WTC11 (cell line): ENCODE results near the gene WNK3. TPM values are rescaled to one million over a fixed set of nuclear protein-coding genes. Genes with fewer than 3 reads are reported as not detected.

Experiments
- ATAC-seq: fragments of 200-7000 bp; cut with Tn5 transposase; 2 replicates; pipeline ENCODE4 v1.10.0; 2021; ENCODE audit warnings: mild to moderate bottlenecking, moderate library complexity
- CTCF ChIA-PET: fragments of 300-600 bp; sonication (Branson Sonifier 250); formaldehyde crosslinking; loops from one replicate; lab custom pipeline; 2021; ENCODE audit warnings: antibody characterized with exemption; lab: Charles Lee
- POLR2A ChIA-PET: fragments of 350-600 bp; sonication (Branson Sonifier 250); formaldehyde crosslinking; loops from one replicate; lab custom pipeline; 2021; ENCODE audit warnings: antibody characterized with exemption; lab: Charles Lee
- DNase-seq: peaks from one replicate; pipeline ENCODE4 v3.0.0; 2021; ENCODE audit warnings: low spot score
- H3K27ac Mint-ChIP-seq: 2 replicates; pipeline ENCODE4 v1.8.0; 2021; ENCODE audit warnings: mixed read lengths
- H3K27me3 Mint-ChIP-seq: 2 replicates; pipeline ENCODE4 v1.8.0; 2021; ENCODE audit warnings: low read depth, mild to moderate bottlenecking, moderate library complexity, mixed read lengths
- H3K36me3 Mint-ChIP-seq: 2 replicates; pipeline ENCODE4 v1.8.0; 2021; ENCODE audit warnings: mixed read lengths
- H3K4me1 Mint-ChIP-seq: 2 replicates; pipeline ENCODE4 v1.8.0; 2022; ENCODE audit warnings: mixed read lengths
- H3K4me3 Mint-ChIP-seq: 2 replicates; pipeline ENCODE4 v1.8.0; 2021; ENCODE audit warnings: mild to moderate bottlenecking, moderate library complexity, mixed read lengths
- H3K9me3 Mint-ChIP-seq: 2 replicates; pipeline ENCODE4 v1.8.0; 2021; ENCODE audit warnings: mixed read lengths
- CREB1 ChIP-seq: sonication (generic); formaldehyde crosslinking; IDR thresholded peaks from 2 replicates; pipeline ENCODE4 v1.8.0; 2023; ENCODE audit warnings: mild to moderate bottlenecking, missing genetic modification reagents
- CREM ChIP-seq: sonication (generic); formaldehyde crosslinking; IDR thresholded peaks from 2 replicates; pipeline ENCODE4 v1.8.1; 2022; ENCODE audit warnings: mild to moderate bottlenecking, missing genetic modification reagents, moderate library complexity
- GRHL2 ChIP-seq: fragments of 250-450 bp; sonication (Bioruptor Pico); IDR thresholded peaks from 2 replicates; pipeline ENCODE4 v1.8.0; 2022; ENCODE audit warnings: mild to moderate bottlenecking, moderate library complexity; ENCODE audit not compliant: insufficient replicate concordance, severe bottlenecking
- IRF1 ChIP-seq: sonication (generic); formaldehyde crosslinking; IDR thresholded peaks from 2 replicates; pipeline ENCODE4 v1.8.0; 2023; ENCODE audit warnings: missing genetic modification reagents
- IRF2 ChIP-seq: sonication (generic); formaldehyde crosslinking; IDR thresholded peaks from 2 replicates; pipeline ENCODE4 v1.8.0; 2022; ENCODE audit warnings: low read depth, missing genetic modification reagents, borderline replicate concordance
- KAT7 ChIP-seq: sonication (generic); formaldehyde crosslinking; IDR thresholded peaks from 2 replicates; pipeline ENCODE4 v1.8.1; 2023; ENCODE audit warnings: missing genetic modification reagents, mild to moderate bottlenecking, borderline replicate concordance
- NR2C2 ChIP-seq: sonication (generic); formaldehyde crosslinking; IDR thresholded peaks from 2 replicates; pipeline ENCODE4 v1.8.0; 2022; ENCODE audit warnings: mild to moderate bottlenecking, missing genetic modification reagents
- OVOL2 ChIP-seq: fragments of 250-450 bp; sonication (Bioruptor Pico); IDR thresholded peaks from 2 replicates; pipeline ENCODE4 v1.9.0; 2021; ENCODE audit warnings: mild to moderate bottlenecking, borderline replicate concordance
- PRRX2 ChIP-seq: fragments of 250-450 bp; sonication (Bioruptor Pico); IDR thresholded peaks from 2 replicates; pipeline ENCODE4 v1.8.0; 2021; ENCODE audit warnings: mild to moderate bottlenecking
- SMAD3 ChIP-seq: sonication (generic); formaldehyde crosslinking; IDR thresholded peaks from 2 replicates; pipeline ENCODE4 v1.8.0; 2022; ENCODE audit warnings: missing genetic modification reagents, mild to moderate bottlenecking, borderline replicate concordance
- SMAD4 ChIP-seq: sonication (generic); formaldehyde crosslinking; IDR thresholded peaks from 2 replicates; pipeline ENCODE4 v1.8.0; 2022; ENCODE audit warnings: mild to moderate bottlenecking, missing genetic modification reagents
- TCF7 ChIP-seq: sonication (generic); formaldehyde crosslinking; IDR thresholded peaks from 2 replicates; pipeline ENCODE4 v1.8.0; 2022; ENCODE audit warnings: mild to moderate bottlenecking, low read depth, missing genetic modification reagents, moderate library complexity
- TEAD1 ChIP-seq: sonication (generic); formaldehyde crosslinking; IDR thresholded peaks from 2 replicates; pipeline ENCODE4 v1.8.0; 2022; ENCODE audit warnings: mild to moderate bottlenecking, missing genetic modification reagents
- USF1 ChIP-seq: sonication (generic); formaldehyde crosslinking; IDR thresholded peaks from 2 replicates; pipeline ENCODE4 v1.8.0; 2022; ENCODE audit warnings: mild to moderate bottlenecking, missing genetic modification reagents
- USF2 ChIP-seq: sonication (generic); formaldehyde crosslinking; IDR thresholded peaks from 2 replicates; pipeline ENCODE4 v1.8.1; 2023; ENCODE audit warnings: mild to moderate bottlenecking, missing genetic modification reagents, moderate library complexity
- ZNF138 ChIP-seq: sonication (generic); formaldehyde crosslinking; conservative IDR thresholded peaks from 2 replicates; pipeline ENCODE4 v1.8.1; 2022; ENCODE audit warnings: mild to moderate bottlenecking, moderate library complexity, missing genetic modification reagents
- ZNF263 ChIP-seq: sonication (generic); formaldehyde crosslinking; IDR thresholded peaks from 2 replicates; pipeline ENCODE4 v1.8.1; 2022; ENCODE audit warnings: low read depth, mild to moderate bottlenecking, moderate library complexity, missing genetic modification reagents
- ZNF317 ChIP-seq: sonication (generic); formaldehyde crosslinking; IDR thresholded peaks from 2 replicates; pipeline ENCODE4 v1.8.1; 2023; ENCODE audit warnings: low read depth, mild to moderate bottlenecking, moderate library complexity, missing genetic modification reagents, borderline replicate concordance
- ZNF416 ChIP-seq: fragments of 250-450 bp; sonication (Bioruptor Pico); IDR thresholded peaks from 2 replicates; pipeline ENCODE4 v1.9.0; 2021; ENCODE audit warnings: mild to moderate bottlenecking, inconsistent platforms
- ZNF512 ChIP-seq: sonication (generic); formaldehyde crosslinking; IDR thresholded peaks from 2 replicates; pipeline ENCODE4 v1.8.1; 2022; ENCODE audit warnings: missing genetic modification reagents, borderline replicate concordance
- total RNA-seq: library from RNA; stranded (reverse); gene quantifications from 3 replicates; pipeline ENCODE4 v1.2.3, GENCODE V29; 2021
- TF ChIP-seq, protein P1 (sequence below): sonication (generic); formaldehyde crosslinking; IDR thresholded peaks from 2 replicates; pipeline ENCODE4 v1.8.0; 2022; ENCODE audit warnings: missing genetic modification reagents
- TF ChIP-seq, protein P2 (sequence below): sonication (generic); formaldehyde crosslinking; conservative IDR thresholded peaks from 2 replicates; pipeline ENCODE4 v1.8.1; 2023; ENCODE audit warnings: mild to moderate bottlenecking, low read depth, missing genetic modification reagents, moderate library complexity

The WNK3 gene
- total RNA-seq, 1 experiment from 2014 or later = 27.5 TPM

DNA sequence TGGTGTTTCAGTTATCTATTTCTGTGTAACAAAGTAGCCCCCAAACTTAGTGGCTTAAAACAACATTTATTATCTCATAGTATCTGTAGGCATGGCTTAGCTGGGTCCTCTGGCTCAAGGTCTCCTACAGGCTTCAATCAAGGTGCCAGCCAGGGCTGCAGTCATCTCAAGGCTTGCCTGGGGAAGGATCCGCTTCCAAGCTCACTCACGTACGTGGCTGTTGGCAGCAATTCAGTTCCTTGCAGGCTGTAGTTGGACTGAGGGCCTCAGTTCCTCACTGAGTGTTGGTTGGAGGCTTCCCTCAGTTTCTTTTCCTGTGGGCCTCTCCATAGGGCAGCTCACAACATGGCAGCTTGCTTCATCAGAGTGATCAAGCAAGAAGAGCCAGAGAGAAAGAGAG is 184.1 kb downstream of the WNK3 start:
- no peak for TF ChIP-seq KAT7 (CRISPR knock-in tag)
- no peak for TF ChIP-seq ZNF263
- TF ChIP-seq USF1 (CRISPR knock-in tag) = no peak
- TF ChIP-seq ZNF416 = no peak
- TF ChIP-seq SMAD4 (CRISPR knock-in tag) = no peak
- TF ChIP-seq TCF7 (CRISPR knock-in tag) = no peak
- H3K4me1 Mint-ChIP-seq = no peaks in the 10 kb centered on the region
- peaks cover 23% of the 10 kb centered on the region for H3K36me3 Mint-ChIP-seq
- H3K9me3 Mint-ChIP-seq = no peaks in the 10 kb centered on the region
- POLR2A ChIA-PET = no interaction called here
- H3K27me3 Mint-ChIP-seq = no peaks in the 10 kb centered on the region
- H3K4me3 Mint-ChIP-seq = no peak overlapping the region
- DNase-seq = no peak
- no peak for ATAC-seq
- CTCF ChIA-PET = no interaction called here
- H3K27ac Mint-ChIP-seq = no peak overlapping the region

GRCh38 chrX:54172455-54172854 is 185.4 kb downstream of the WNK3 start:
- Mint-ChIP-seq H3K4me3 (no peak overlapping the region), H3K4me1 (no peaks in the 10 kb centered on the region), H3K27me3 (no peaks in the 10 kb centered on the region), H3K9me3 (no peaks in the 10 kb centered on the region), H3K27ac (no peak overlapping the region), H3K36me3 (peaks cover 21% of the 10 kb centered on the region)
- DNase-seq = no peak
- no peak for ATAC-seq
- TF ChIP-seq KAT7 (CRISPR knock-in tag) = no peak
- ChIA-PET POLR2A (interaction anchor here (0.6 kb wide), 2 partner anchors 87 to 153 kb away, joined by 3 to 5 read pairs; no protein-coding TSS in a partner anchor), CTCF (no interaction called here)

- H3K27me3 Mint-ChIP-seq = no peaks in the 10 kb centered on the region
- peaks cover 14% of the 10 kb centered on the region for H3K36me3 Mint-ChIP-seq
- H3K9me3 Mint-ChIP-seq = no peaks in the 10 kb centered on the region
- CTCF ChIA-PET = no interaction called here
- no peak overlapping the region for H3K27ac Mint-ChIP-seq
- DNase-seq (no peak), ATAC-seq (no peak)
- H3K4me3 Mint-ChIP-seq = no peak overlapping the region
- POLR2A ChIA-PET = interaction anchor here (0.6 to 0.8 kb wide), 2 partner anchors 9 to 154 kb away, joined by 3 read pairs; no protein-coding TSS in a partner anchor
- 0 out of 2 replicates have a peak, but pooled peaks cover 3% of the 10 kb centered on the region for H3K4me1 Mint-ChIP-seq
- TF ChIP-seq ZNF512 (CRISPR knock-in tag) = no peak
- no peak for TF ChIP-seq ZNF317 (CRISPR knock-in tag)
- no peak for TF ChIP-seq SMAD3 (CRISPR knock-in tag)
- TF ChIP-seq, protein P1, sequence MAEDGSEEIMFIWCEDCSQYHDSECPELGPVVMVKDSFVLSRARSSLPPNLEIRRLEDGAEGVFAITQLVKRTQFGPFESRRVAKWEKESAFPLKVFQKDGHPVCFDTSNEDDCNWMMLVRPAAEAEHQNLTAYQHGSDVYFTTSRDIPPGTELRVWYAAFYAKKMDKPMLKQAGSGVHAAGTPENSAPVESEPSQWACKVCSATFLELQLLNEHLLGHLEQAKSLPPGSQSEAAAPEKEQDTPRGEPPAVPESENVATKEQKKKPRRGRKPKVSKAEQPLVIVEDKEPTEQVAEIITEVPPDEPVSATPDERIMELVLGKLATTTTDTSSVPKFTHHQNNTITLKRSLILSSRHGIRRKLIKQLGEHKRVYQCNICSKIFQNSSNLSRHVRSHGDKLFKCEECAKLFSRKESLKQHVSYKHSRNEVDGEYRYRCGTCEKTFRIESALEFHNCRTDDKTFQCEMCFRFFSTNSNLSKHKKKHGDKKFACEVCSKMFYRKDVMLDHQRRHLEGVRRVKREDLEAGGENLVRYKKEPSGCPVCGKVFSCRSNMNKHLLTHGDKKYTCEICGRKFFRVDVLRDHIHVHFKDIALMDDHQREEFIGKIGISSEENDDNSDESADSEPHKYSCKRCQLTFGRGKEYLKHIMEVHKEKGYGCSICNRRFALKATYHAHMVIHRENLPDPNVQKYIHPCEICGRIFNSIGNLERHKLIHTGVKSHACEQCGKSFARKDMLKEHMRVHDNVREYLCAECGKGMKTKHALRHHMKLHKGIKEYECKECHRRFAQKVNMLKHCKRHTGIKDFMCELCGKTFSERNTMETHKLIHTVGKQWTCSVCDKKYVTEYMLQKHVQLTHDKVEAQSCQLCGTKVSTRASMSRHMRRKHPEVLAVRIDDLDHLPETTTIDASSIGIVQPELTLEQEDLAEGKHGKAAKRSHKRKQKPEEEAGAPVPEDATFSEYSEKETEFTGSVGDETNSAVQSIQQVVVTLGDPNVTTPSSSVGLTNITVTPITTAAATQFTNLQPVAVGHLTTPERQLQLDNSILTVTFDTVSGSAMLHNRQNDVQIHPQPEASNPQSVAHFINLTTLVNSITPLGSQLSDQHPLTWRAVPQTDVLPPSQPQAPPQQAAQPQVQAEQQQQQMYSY (CRISPR knock-in tag) = no peak
- TF ChIP-seq, protein P2, sequence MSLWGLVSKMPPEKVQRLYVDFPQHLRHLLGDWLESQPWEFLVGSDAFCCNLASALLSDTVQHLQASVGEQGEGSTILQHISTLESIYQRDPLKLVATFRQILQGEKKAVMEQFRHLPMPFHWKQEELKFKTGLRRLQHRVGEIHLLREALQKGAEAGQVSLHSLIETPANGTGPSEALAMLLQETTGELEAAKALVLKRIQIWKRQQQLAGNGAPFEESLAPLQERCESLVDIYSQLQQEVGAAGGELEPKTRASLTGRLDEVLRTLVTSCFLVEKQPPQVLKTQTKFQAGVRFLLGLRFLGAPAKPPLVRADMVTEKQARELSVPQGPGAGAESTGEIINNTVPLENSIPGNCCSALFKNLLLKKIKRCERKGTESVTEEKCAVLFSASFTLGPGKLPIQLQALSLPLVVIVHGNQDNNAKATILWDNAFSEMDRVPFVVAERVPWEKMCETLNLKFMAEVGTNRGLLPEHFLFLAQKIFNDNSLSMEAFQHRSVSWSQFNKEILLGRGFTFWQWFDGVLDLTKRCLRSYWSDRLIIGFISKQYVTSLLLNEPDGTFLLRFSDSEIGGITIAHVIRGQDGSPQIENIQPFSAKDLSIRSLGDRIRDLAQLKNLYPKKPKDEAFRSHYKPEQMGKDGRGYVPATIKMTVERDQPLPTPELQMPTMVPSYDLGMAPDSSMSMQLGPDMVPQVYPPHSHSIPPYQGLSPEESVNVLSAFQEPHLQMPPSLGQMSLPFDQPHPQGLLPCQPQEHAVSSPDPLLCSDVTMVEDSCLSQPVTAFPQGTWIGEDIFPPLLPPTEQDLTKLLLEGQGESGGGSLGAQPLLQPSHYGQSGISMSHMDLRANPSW = no peak
- TF ChIP-seq GRHL2 = no peak
- no peak for TF ChIP-seq ZNF138 (CRISPR knock-in tag)
- TF ChIP-seq CREB1 (CRISPR knock-in tag) = no peak
- no peak for TF ChIP-seq USF2 (CRISPR knock-in tag)
- no peak for TF ChIP-seq NR2C2
- no peak for TF ChIP-seq IRF2
- no peak for TF ChIP-seq PRRX2 (CRISPR knock-in tag)
- no peak for TF ChIP-seq IRF1
- no peak for TF ChIP-seq CREM (CRISPR knock-in tag)
- no peak for TF ChIP-seq TEAD1
- TF ChIP-seq OVOL2 (CRISPR knock-in tag) = no peak
These were observed 186.2 kb downstream of the WNK3 start for GRCh38 chrX:54171527-54172250.
